MCF 10A (cell line): ENCODE measurements around the gene LIF. TPM values are rescaled to one million over a fixed set of nuclear protein-coding genes. Genes with fewer than 3 reads are reported as not detected.

Experiments
- BruUV-seq: library from RNA; stranded (reverse); fragments of 400-500 nt; replicated peaks from 2 replicates; lab custom pipeline; 2021; lab: Mats Ljungman, UMichigan
- CTCF ChIA-PET: fragments of 300-600 bp; sonication (Branson Sonifier 250); formaldehyde crosslinking; extraction: SDS; loops from one replicate; lab custom pipeline; 2021; ENCODE audit warnings: antibody characterized with exemption, inconsistent platforms; lab: Yijun Ruan, JAX
- POLR2A ChIA-PET: fragments of 300-600, 350-650 bp; sonication (Branson Sonifier 250); formaldehyde crosslinking; extraction: SDS; loops from one replicate; lab custom pipeline; 2020; ENCODE audit warnings: antibody characterized with exemption, inconsistent platforms; lab: Yijun Ruan, JAX
- DNase-seq: peaks from one replicate; pipeline ENCODE4 v3.0.0-alpha.2; 2018; ENCODE audit not compliant: unreplicated experiment
- H3K27ac Mint-ChIP-seq: one replicate; pipeline ENCODE4 v1.8.0; 2022; ENCODE audit warnings: mild to moderate bottlenecking, low read depth, mixed read lengths; ENCODE audit not compliant: unreplicated experiment
- H3K27me3 Mint-ChIP-seq: one replicate; pipeline ENCODE4 v1.8.0; 2022; ENCODE audit warnings: mixed read lengths; ENCODE audit not compliant: insufficient read depth, unreplicated experiment
- H3K36me3 Mint-ChIP-seq: one replicate; pipeline ENCODE4 v1.8.0; 2022; ENCODE audit warnings: mild to moderate bottlenecking, moderate library complexity, mixed read lengths; ENCODE audit not compliant: insufficient read depth, unreplicated experiment
- H3K4me1 Mint-ChIP-seq: one replicate; pipeline ENCODE4 v1.8.0; 2022; ENCODE audit warnings: mixed read lengths; ENCODE audit not compliant: insufficient read depth, unreplicated experiment
- H3K4me3 Mint-ChIP-seq: one replicate; pipeline ENCODE4 v1.8.0; 2022; ENCODE audit warnings: mild to moderate bottlenecking, moderate library complexity, mixed read lengths; ENCODE audit not compliant: unreplicated experiment
- H3K9me3 Mint-ChIP-seq: one replicate; pipeline ENCODE4 v1.8.0; 2022; ENCODE audit warnings: mixed read lengths; ENCODE audit not compliant: unreplicated experiment
- CTCF ChIP-seq: fragments of 200-600 bp; IDR thresholded peaks from one replicate; pipeline ENCODE4 v1.8.0; 2022; ENCODE audit warnings: antibody characterized with exemption, mild to moderate bottlenecking; ENCODE audit not compliant: unreplicated experiment
- intact Hi-C: fragments of 100-400 bp; cut with micrococcal nuclease; formaldehyde crosslinking; loops from 2 replicates; pipeline ENCODE4 v1.14.1; 2022
- total RNA-seq: library from RNA; stranded (reverse); gene quantifications from 2 replicates; pipeline ENCODE4 v1.2.3, GENCODE V29; 2022

The LIF gene
- total RNA-seq, 1 experiment from 2014 or later: 19.3 TPM

- no TSS peak for BruUV-seq
- Mint-ChIP-seq H3K9me3 (no peaks in the 10 kb centered on the region), H3K27me3 (no peaks in the 10 kb centered on the region), H3K36me3 (no peaks in the 10 kb centered on the region), H3K27ac (no peak overlapping the region), H3K4me3 (no peak overlapping the region), H3K4me1 (peaks cover 6% of the 10 kb centered on the region)
- TF ChIP-seq CTCF: no peak
- intact Hi-C loops: no loop called here
- no peak for DNase-seq
- CTCF ChIA-PET: interaction anchor here (0.5 to 3.6 kb wide), 6 partner anchors 12 to 176 kb away, joined by 3 to 34 read pairs (median 4); partner anchors contain the start of gene CASTOR1
- POLR2A ChIA-PET: no interaction called here
These were observed 18.7 kb upstream of the LIF start for GRCh38 chr22:30265131-30265720.

- Mint-ChIP-seq H3K27ac (no peak overlapping the region), H3K4me1 (peaks cover 6% of the 10 kb centered on the region), H3K4me3 (no peak overlapping the region), H3K9me3 (no peaks in the 10 kb centered on the region), H3K27me3 (no peaks in the 10 kb centered on the region), H3K36me3 (no peaks in the 10 kb centered on the region)
- TF ChIP-seq CTCF: no peak
- no TSS peak for BruUV-seq
- DNase-seq: no peak
- intact Hi-C loops: loop anchor here (1.0 to 2.0 kb wide), 3 partner anchors 23 to 123 kb away; partner anchors contain the start of genes RNF215 and TBC1D10A
- CTCF ChIA-PET: interaction anchor here (0.6 to 3.6 kb wide), 25 partner anchors 8 to 214 kb away, joined by 3 to 34 read pairs (median 5); partner anchors contain the start of genes CASTOR1 and TBC1D10A
- POLR2A ChIA-PET: interaction anchor here (0.5 to 1.5 kb wide), 3 partner anchors 20 to 123 kb away, joined by 3 read pairs; partner anchors contain the start of gene RNF215
These were observed 17.3 kb upstream of the LIF start for GRCh38 chr22:30263883-30264282.

GRCh38 chr22:30262917-30263741 lies 16.6 kb upstream of the LIF start:
- peak overlapping the region; percentile 47 for H3K4me3 Mint-ChIP-seq
- peak; percentile 64 for DNase-seq
- no peak overlapping the region for H3K27ac Mint-ChIP-seq
- H3K36me3 Mint-ChIP-seq: no peaks in the 10 kb centered on the region
- peak; percentile 99 for TF ChIP-seq CTCF
- BruUV-seq: no TSS peak
- no peaks in the 10 kb centered on the region for H3K9me3 Mint-ChIP-seq
- ChIA-PET POLR2A (interaction anchor here (0.5 to 1.5 kb wide), 7 partner anchors 16 to 124 kb away, joined by 3 to 4 read pairs (median 3); partner anchors contain the start of gene RNF215), CTCF (interaction anchor here (0.6 to 3.6 kb wide), 40 partner anchors 8 to 705 kb away, joined by 3 to 34 read pairs (median 4); partner anchors contain the start of genes CASTOR1, RNF215 and TBC1D10A)
- peaks cover 6% of the 10 kb centered on the region for H3K4me1 Mint-ChIP-seq
- no peaks in the 10 kb centered on the region for H3K27me3 Mint-ChIP-seq
- intact Hi-C loops: loop anchor here (1.0 to 2.0 kb wide), 3 partner anchors 24 to 124 kb away; partner anchors contain the start of genes RNF215 and TBC1D10A

GRCh38 chr22:30262112-30262511 lies 15.6 kb upstream of the LIF start:
- Mint-ChIP-seq H3K27me3 (no peaks in the 10 kb centered on the region), H3K4me1 (peaks cover 6% of the 10 kb centered on the region), H3K27ac (no peak overlapping the region), H3K36me3 (no peaks in the 10 kb centered on the region), H3K4me3 (no peak overlapping the region), H3K9me3 (no peaks in the 10 kb centered on the region)
- POLR2A ChIA-PET: interaction anchor here (1.5 kb wide), 1 partner anchor 66 kb away, joined by 4 read pairs; no protein-coding TSS in a partner anchor
- no peak for TF ChIP-seq CTCF
- BruUV-seq: no TSS peak
- CTCF ChIA-PET: interaction anchor here (0.7 to 3.5 kb wide), 4 partner anchors 26 to 371 kb away, joined by 3 to 34 read pairs (median 8); partner anchors contain the start of gene CASTOR1
- intact Hi-C loops: loop anchor here (2.0 kb wide), 1 partner anchor 65 kb away; the partner anchor contains the start of gene TBC1D10A
- DNase-seq: no peak
